GM20000 (cell line): Measurements from ENCODE around the gene CAPS.
"Not testable (repeated sequence)": the region's sequence is repeated elsewhere in the genome, so short reads cannot be mapped to it uniquely, and the experiment has no call there.

Source experiments
- DNase-seq: peaks from one replicate; pipeline ENCODE4 v3.0.0; 2012; ENCODE audit warnings: low spot score
- CTCF ChIP-seq: IDR thresholded peaks from 2 replicates; pipeline ENCODE4 v1.5.1; 2012; ENCODE audit warnings: mild to moderate bottlenecking, control low read depth; ENCODE audit errors: extremely low read depth, missing control alignments

Gene CAPS

GRCh38 chr19:5956323-5956722, 42.3 kb downstream of the CAPS start:
- DNase-seq: no peak
- no peak for TF ChIP-seq CTCF

GRCh38 chr19:5956728-5957127, 42.7 kb downstream of the CAPS start:
- no peak for TF ChIP-seq CTCF

GRCh38 chr19:5957170-5957569, 43.1 kb downstream of the CAPS start:
- no peak for TF ChIP-seq CTCF
- no peak for DNase-seq

More at GRCh38 chr19:5956728-5957127, 42.7 kb downstream of the CAPS start:
- no peak for DNase-seq

GRCh38 chr19:5958074-5958850, 44.2 kb downstream of the CAPS start:
- TF ChIP-seq CTCF: no peak
- DNase-seq: no peak

- TF ChIP-seq CTCF: no peak
- no peak for DNase-seq
Measured at GRCh38 chr19:5958851-5959122, 44.7 kb downstream of the CAPS start.

- no peak for TF ChIP-seq CTCF
- no peak for DNase-seq
Measured at GRCh38 chr19:5959260-5960004, 45.4 kb downstream of the CAPS start.

- no peak for TF ChIP-seq CTCF
- DNase-seq: no peak
Measured at GRCh38 chr19:5960005-5961001, 46.2 kb downstream of the CAPS start.

GRCh38 chr19:5961641-5961968, 47.6 kb downstream of the CAPS start:
- not testable (repeated sequence) for DNase-seq
